OCI-LY1 (cell line): ENCODE measurements around the gene KIDINS220.

Source experiments
- H2AFZ ChIP-seq: fragments of 200-600 bp; sonication (generic), shearing (Covaris generic); 2 replicates; pipeline ENCODE4 v1.6.0; 2014; ENCODE audit warnings: antibody characterized with exemption, mild to moderate bottlenecking, low read length
- H3F3A ChIP-seq: fragments of 200-600 bp; sonication (generic), shearing (Covaris generic); 2 replicates; pipeline ENCODE4 v1.6.0; 2014; ENCODE audit warnings: mild to moderate bottlenecking, antibody characterized with exemption, low read length, moderate library complexity; ENCODE audit not compliant: insufficient read depth
- H3K27ac ChIP-seq: fragments of 200-600 bp; sonication (generic); 2 replicates; pipeline ENCODE4 v1.5.1; 2014; ENCODE audit warnings: low read length, mixed run types, mild to moderate bottlenecking, low read depth; ENCODE audit not compliant: poor library complexity, severe bottlenecking
- H3K27me3 ChIP-seq: fragments of 200-600 bp; sonication (generic); 2 replicates; pipeline ENCODE4 v1.6.0; 2014; ENCODE audit warnings: antibody characterized with exemption, mild to moderate bottlenecking, low read length, moderate library complexity; ENCODE audit not compliant: insufficient read depth
- H3K36me3 ChIP-seq: fragments of 200-600 bp; sonication (generic); 2 replicates; pipeline ENCODE4 v1.6.1; 2014; ENCODE audit warnings: mild to moderate bottlenecking, antibody characterized with exemption, low read length, moderate library complexity, mixed read lengths; ENCODE audit not compliant: insufficient read depth
- H3K4me1 ChIP-seq: fragments of 200-600 bp; sonication (generic); 2 replicates; pipeline ENCODE4 v1.5.1; 2014; ENCODE audit warnings: mild to moderate bottlenecking, low read length, moderate library complexity; ENCODE audit not compliant: insufficient read depth, severe bottlenecking
- H3K4me2 ChIP-seq: fragments of 200-600 bp; sonication (generic), shearing (Covaris generic); 2 replicates; pipeline ENCODE4 v1.6.1; 2014; ENCODE audit warnings: low read length
- H3K4me3 ChIP-seq: fragments of 200-600 bp; sonication (generic); 2 replicates; pipeline ENCODE4 v1.5.1; 2014; ENCODE audit warnings: low read length, low read depth, mild to moderate bottlenecking, mixed read lengths; ENCODE audit not compliant: poor library complexity, severe bottlenecking
- H3K79me2 ChIP-seq: fragments of 200-600 bp; shearing (Covaris generic); 2 replicates; pipeline ENCODE4 v1.6.1; 2016; ENCODE audit warnings: mixed run types, low read length, mixed read lengths; ENCODE audit not compliant: insufficient read depth
- H3K9ac ChIP-seq: fragments of 200-600 bp; sonication (generic), shearing (Covaris generic); 2 replicates; pipeline ENCODE4 v1.6.1; 2014; ENCODE audit warnings: mild to moderate bottlenecking, low read length, mixed read lengths
- H3K9me2 ChIP-seq: fragments of 200-600 bp; sonication (generic), shearing (Covaris generic); 2 replicates; pipeline ENCODE4 v1.6.1; 2014; ENCODE audit warnings: low read depth, mild to moderate bottlenecking, low read length, mixed read lengths
- H3K9me3 ChIP-seq: fragments of 200-600 bp; shearing (Covaris generic); 2 replicates; pipeline ENCODE4 v1.6.1; 2014; ENCODE audit warnings: low read length, mixed read lengths
- H4K20me1 ChIP-seq: fragments of 200-600 bp; sonication (generic), shearing (Covaris generic); 2 replicates; pipeline ENCODE4 v1.6.0; 2016; ENCODE audit warnings: mild to moderate bottlenecking, low read length; ENCODE audit not compliant: insufficient read depth
- CTCF ChIP-seq: fragments of 200-600 bp; sonication (generic), shearing (Covaris generic); IDR thresholded peaks from 2 replicates; pipeline ENCODE4 v1.5.1; 2017; ENCODE audit warnings: mild to moderate bottlenecking, antibody characterized with exemption, low read length, moderate library complexity, mixed read lengths
- EZH2 ChIP-seq: fragments of 200-600 bp; sonication (generic), shearing (Covaris generic); IDR thresholded peaks from 2 replicates; pipeline ENCODE4 v1.8.0; 2017; ENCODE audit warnings: borderline replicate concordance, mixed run types, mild to moderate bottlenecking, antibody characterized with exemption, low read length, moderate library complexity, mixed read lengths

Gene KIDINS220

GRCh38 chr2:8750221-8750620, 87.2 kb downstream of the KIDINS220 start:
- Histone ChIP-seq H3K27me3 (no peaks in the 10 kb centered on the region), H3K27ac (no peak overlapping the region), H3K4me2 (no peak overlapping the region), H3K9me2 (no peaks in the 10 kb centered on the region), H2AFZ (no peak overlapping the region), H3K9me3 (no peaks in the 10 kb centered on the region), H4K20me1 (no peaks in the 10 kb centered on the region), H3K4me3 (no peak overlapping the region), H3F3A (no peaks in the 10 kb centered on the region), H3K4me1 (no peaks in the 10 kb centered on the region), H3K79me2 (no peaks in the 10 kb centered on the region), H3K9ac (no peak overlapping the region), H3K36me3 (peaks cover 5% of the 10 kb centered on the region; the same call in 1 of the 2 replicates)
- TF ChIP-seq CTCF = no peak
- TF ChIP-seq EZH2 = no peak

DNA sequence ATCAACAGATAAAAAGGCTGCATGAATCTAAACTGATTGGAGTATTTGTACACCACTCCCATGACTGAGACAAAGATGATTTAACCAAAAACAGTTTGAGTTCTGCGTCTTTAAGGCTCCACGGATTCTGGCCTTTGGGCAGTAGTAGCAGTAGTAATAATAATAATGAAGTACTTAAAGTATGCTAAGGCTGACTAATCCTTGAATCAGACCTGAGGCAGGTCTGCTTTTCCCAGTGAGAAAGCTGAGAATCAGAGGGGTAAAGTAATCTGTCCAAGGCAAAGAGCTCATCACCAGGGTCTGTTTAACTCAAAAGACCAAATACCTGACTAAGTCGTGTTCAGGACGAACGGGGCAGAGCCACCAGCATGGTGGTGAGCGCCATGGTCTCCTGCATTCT, 94.2 kb downstream of the KIDINS220 start:
- Histone ChIP-seq H3K27ac (no peak overlapping the region), H3F3A (no peaks in the 10 kb centered on the region), H3K27me3 (no peaks in the 10 kb centered on the region), H3K79me2 (no peaks in the 10 kb centered on the region), H3K36me3 (peaks cover 10% of the 10 kb centered on the region; the same call in 1 of the 2 replicates), H3K9me3 (no peaks in the 10 kb centered on the region), H3K4me3 (no peak overlapping the region), H2AFZ (no peak overlapping the region), H3K9ac (no peak overlapping the region), H3K9me2 (no peaks in the 10 kb centered on the region), H3K4me1 (no peaks in the 10 kb centered on the region), H4K20me1 (no peaks in the 10 kb centered on the region), H3K4me2 (no peak overlapping the region)
- TF ChIP-seq EZH2 (no peak), CTCF (no peak)

DNA sequence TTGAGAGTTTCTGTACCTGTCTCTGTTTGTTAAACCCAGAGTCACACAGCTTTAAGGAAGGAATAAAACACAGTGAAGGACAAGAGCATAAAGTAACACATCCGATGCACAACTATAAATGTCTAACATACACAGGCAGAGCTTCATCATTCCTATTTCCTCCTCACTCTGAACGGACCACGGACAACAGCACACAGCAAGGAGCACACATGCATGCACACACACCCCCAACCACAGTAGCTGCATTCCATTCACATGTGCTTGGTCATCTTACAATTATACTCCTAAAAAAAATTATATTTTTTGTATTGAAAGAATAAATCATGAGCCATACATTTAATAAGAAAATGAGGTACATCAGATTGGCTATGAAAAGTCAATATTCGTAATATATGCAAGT, 97.3 kb downstream of the KIDINS220 start:
- H3K27me3 ChIP-seq = no peaks in the 10 kb centered on the region
- TF ChIP-seq EZH2 = no peak
- no peak for TF ChIP-seq CTCF
- no peaks in the 10 kb centered on the region for H3K79me2 ChIP-seq
- H3K4me1 ChIP-seq = no peaks in the 10 kb centered on the region
- H3K9ac ChIP-seq = no peak overlapping the region
- no peak overlapping the region for H3K4me3 ChIP-seq
- no peak overlapping the region for H3K4me2 ChIP-seq
- H3K9me3 ChIP-seq = no peaks in the 10 kb centered on the region
- no peaks in the 10 kb centered on the region for H3K9me2 ChIP-seq
- H3K27ac ChIP-seq = no peak overlapping the region
- peaks cover 15% of the 10 kb centered on the region; the same call in 1 of the 2 replicates for H3K36me3 ChIP-seq
- no peaks in the 10 kb centered on the region for H4K20me1 ChIP-seq
- no peaks in the 10 kb centered on the region for H3F3A ChIP-seq
- no peak overlapping the region for H2AFZ ChIP-seq
